Muscle layer of duodenum (tissue), 2 donors: ENCODE measurements around the gene STEAP1B.
"Not testable (repeated sequence)": the region's sequence is repeated elsewhere in the genome, so short reads cannot be mapped to it uniquely, and the experiment has no call there.

Experiments used
- H3K27ac ChIP-seq: one replicate; pipeline ENCODE4 v1.7.0; 2013; ENCODE audit warnings: mild to moderate bottlenecking, low read length
- H3K27me3 ChIP-seq: one replicate; pipeline ENCODE4 v1.7.0; 2013; ENCODE audit warnings: low read depth, mild to moderate bottlenecking, control low read depth, low read length
- H3K36me3 ChIP-seq, 2 donors: one replicate each; pipeline ENCODE4 v1.7.0; 2013; ENCODE audit warnings: low read length in 2 of 2, control low read depth in 1 of 2, mild to moderate bottlenecking in 1 of 2; ENCODE audit not compliant: insufficient read depth in 2 of 2, control insufficient read depth in 1 of 2
- H3K4me1 ChIP-seq, 2 donors: one replicate each; pipeline ENCODE4 v1.7.0; 2013; ENCODE audit warnings: low read length in 2 of 2, mild to moderate bottlenecking in 2 of 2, control low read depth in 1 of 2, moderate library complexity in 1 of 2; ENCODE audit not compliant: insufficient read depth in 2 of 2, control insufficient read depth in 1 of 2
- H3K4me3 ChIP-seq, 2 donors: one replicate each; pipeline ENCODE4 v1.7.0; 2013; ENCODE audit warnings: low read length in 2 of 2, low read depth in 1 of 2, mild to moderate bottlenecking in 1 of 2
- H3K9me3 ChIP-seq, 2 donors: one replicate each; pipeline ENCODE4 v1.7.0; 2013; ENCODE audit warnings: low read length in 2 of 2, control low read depth in 1 of 2, mild to moderate bottlenecking in 1 of 2; ENCODE audit not compliant: control insufficient read depth in 1 of 2
- donor health status: healthy.

The STEAP1B gene

DNA sequence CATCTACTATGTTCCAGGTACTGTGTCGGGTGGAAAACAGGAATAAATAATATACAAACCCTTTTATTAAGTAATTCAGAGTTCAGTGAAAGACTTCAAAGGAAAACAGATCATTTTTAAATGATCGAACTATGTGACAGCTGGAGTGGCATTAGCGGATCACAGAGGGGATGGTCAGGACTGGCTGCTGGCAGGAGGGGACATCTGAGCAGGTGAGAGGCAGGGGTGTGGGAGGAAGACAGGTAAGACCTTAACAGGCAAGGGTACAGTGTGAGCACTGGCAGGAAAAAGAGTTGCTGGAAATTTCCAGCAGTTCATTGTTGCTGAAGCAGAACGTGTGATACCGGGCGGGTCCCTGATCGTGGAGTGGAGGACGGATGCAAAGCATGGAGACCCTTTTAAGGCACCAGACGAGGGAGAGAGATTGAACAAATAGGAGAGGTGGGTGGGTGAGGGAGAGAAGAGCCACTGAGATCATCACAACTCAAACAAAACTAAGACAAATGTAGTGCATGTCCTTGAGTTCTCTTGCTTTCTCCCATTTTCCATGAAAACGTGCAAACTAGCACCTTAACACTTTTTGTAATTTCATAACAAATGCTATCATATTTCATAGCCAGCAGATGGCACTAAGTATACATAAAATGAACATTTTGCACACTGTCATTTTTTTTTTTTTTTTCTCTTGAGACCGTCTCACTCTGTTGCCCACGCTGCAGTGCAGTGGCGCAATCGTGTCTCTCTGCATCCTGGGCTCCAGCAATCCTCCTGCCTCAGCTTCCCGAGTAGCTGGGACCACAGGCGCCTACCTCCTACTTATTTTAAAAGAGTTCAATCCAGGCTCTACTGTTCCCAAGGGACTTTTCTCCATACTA lies 23.7 kb upstream of the STEAP1B start:
- H3K27ac ChIP-seq, H3K4me1 ChIP-seq, H3K27me3 ChIP-seq, H3K4me3 ChIP-seq, H3K36me3 ChIP-seq, H3K9me3 ChIP-seq: not testable (repeated sequence)

DNA sequence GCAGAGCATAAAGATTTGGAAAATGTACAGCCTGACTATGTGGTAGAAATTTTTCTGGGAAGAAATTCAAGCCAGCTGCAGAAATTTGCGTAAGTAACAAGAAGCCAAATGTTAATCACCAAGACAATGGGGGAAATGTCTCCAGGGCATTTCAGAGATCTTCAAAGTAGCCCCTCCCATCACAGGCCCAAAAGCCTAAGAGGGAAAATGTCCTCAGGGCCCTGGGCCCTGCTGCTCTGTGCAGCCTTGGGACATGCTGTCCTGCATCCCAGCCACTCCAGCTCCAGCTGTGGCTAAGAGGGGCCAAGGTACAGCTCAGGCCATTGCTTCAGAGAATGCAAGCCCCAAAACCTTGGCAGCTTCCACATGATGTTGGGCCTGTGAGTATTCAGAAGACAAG lies 19.6 kb upstream of the STEAP1B start:
- not testable (repeated sequence) for H3K27ac ChIP-seq, H3K9me3 ChIP-seq, H3K4me3 ChIP-seq, H3K4me1 ChIP-seq, H3K36me3 ChIP-seq, H3K27me3 ChIP-seq

DNA sequence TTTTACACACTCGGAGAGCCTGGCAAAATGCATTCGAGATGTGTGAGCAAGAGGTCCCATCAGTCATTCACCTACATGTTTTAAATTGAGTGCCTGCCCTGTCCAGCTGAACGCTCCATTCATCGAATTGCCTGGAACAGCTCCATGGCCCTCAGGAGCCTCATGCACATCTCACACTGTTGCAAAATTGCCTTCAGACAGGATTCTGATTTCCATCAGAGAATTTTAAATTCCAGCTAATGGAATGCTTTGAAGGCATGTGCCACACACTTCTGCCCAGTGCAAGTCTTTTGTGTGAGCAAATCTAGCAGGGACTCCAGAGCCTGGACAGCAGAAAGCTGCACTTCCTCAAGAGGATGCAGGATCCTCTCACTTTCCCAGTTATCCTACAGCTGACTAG lies 17.0 kb upstream of the STEAP1B start:
- H3K27me3 ChIP-seq, H3K36me3 ChIP-seq, H3K9me3 ChIP-seq, H3K27ac ChIP-seq, H3K4me1 ChIP-seq, H3K4me3 ChIP-seq: not testable (repeated sequence)

DNA sequence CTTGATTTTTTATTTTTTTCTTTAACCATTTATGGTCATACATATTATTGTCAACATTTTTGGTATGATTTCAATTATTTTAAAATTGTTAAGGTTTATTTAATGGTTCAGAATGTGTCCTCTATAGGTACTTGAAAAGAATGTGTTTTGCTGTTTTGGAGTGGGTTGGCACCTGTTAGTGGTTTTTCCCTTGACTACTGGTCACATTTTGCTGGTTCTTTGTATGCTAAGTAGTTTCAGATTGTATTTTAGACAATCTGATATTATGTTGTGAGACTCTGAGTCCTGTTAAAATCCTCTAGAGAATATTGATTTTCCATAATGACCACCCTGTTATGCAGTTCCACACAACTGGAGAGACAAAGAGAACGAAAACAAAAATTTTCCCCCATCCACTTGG lies 15.0 kb upstream of the STEAP1B start:
- H3K36me3 ChIP-seq, H3K27me3 ChIP-seq, H3K4me1 ChIP-seq, H3K4me3 ChIP-seq, H3K9me3 ChIP-seq, H3K27ac ChIP-seq: not testable (repeated sequence)

DNA sequence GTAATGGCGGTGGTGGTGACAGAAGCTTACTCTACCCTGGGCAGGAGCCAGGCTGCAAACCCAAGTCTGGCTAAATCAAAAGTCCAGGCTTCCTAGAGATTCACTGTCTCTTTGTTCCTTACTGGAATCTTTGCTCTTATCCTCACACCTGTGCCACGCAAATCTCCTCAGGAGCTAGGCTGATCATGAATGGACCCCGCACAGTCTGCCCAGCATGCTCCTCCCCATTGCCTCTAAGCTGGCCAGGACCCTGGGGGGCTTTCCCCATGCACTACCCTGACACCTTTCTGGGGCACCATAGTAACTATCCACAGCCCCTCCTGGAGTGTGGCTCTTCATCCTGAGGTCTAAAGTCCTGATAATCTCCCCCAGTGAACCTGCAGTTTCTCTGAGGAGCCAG lies 7.3 kb upstream of the STEAP1B start:
- not testable (repeated sequence) for H3K4me3 ChIP-seq, H3K27ac ChIP-seq, H3K9me3 ChIP-seq, H3K4me1 ChIP-seq, H3K27me3 ChIP-seq, H3K36me3 ChIP-seq

DNA sequence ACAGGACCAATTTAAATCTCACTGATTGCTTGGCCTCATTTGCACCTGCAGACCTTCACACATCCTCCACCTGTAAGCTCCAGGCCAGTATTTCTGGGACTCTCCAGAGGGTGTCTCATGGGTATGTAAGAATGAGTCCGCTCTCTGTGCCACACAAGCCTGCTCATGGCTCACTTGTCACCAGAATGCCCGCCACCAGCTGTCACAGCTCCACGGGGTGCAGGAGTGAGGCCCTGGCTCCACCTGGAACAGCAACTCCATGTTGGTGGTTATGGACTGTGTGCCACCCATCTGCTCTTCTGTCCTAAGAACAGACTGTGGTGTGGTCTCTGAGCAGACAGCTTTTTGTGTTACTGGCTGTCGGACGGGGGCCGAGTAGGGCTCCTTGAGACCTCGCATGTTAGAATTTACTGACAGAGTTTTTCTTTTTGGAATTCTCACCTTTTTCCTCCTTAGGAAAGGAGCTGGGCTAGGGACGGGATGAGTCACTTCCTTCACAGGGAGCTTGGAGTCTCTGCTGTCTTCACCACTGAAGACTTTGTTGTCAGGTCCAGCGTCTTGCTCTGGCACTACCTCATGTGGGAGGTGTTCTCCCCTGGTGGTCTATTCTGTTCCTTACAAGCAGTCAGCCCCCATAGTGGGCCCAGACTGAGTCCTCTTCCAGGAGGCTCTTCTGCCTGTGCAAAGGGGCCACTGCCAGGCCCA lies 6.5 kb upstream of the STEAP1B start:
- not testable (repeated sequence) for H3K4me1 ChIP-seq, H3K27ac ChIP-seq

DNA sequence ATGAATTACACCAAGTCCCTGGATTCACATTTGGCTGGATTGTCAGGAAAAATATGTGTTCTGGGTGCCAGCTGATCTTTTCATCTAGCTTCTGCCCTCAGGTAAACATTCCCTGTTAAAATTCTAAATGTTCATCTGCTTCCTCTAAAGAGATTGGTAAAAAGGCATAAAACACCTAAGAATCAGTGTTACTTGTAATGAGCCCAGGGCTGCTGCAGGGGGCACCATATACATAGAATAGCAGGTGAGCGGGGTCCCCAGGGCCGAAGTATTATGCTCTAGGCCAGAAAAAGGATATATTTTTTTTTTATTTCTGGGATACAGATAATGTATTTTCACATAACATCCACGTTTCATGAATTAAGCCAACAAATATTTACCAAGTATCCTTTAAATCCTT lies 4.5 kb upstream of the STEAP1B start:
- H3K9me3 ChIP-seq, result not testable (repeated sequence)

More for the DNA sequence above, 6.5 kb upstream of the STEAP1B start:
- not testable (repeated sequence) for H3K4me3 ChIP-seq, H3K9me3 ChIP-seq, H3K27me3 ChIP-seq, H3K36me3 ChIP-seq

DNA sequence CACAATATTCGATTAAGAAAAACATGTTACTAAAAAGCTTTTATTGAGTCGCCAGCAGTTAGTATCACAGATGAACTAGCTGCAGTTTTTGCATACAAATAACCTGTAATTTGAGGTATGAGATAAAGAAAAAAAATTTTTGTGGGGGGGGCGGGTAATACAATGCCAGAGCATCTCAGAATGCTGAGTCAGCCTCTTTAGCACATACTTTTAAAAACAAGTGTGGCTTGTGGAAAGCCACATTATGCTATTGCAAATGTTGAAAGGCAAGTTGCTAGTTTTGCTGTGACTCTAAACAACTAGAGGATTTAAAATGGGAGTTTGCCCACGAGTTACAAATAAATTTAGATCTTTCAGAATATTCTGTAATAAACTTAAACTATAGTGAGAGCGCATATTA lies 2.1 kb upstream of the STEAP1B start:
- H3K4me1 ChIP-seq, H3K4me3 ChIP-seq, H3K9me3 ChIP-seq, H3K27ac ChIP-seq, H3K27me3 ChIP-seq, H3K36me3 ChIP-seq: not testable (repeated sequence)

More for the DNA sequence above, 4.5 kb upstream of the STEAP1B start:
- not testable (repeated sequence) for H3K27me3 ChIP-seq, H3K27ac ChIP-seq, H3K36me3 ChIP-seq, H3K4me1 ChIP-seq, H3K4me3 ChIP-seq

DNA sequence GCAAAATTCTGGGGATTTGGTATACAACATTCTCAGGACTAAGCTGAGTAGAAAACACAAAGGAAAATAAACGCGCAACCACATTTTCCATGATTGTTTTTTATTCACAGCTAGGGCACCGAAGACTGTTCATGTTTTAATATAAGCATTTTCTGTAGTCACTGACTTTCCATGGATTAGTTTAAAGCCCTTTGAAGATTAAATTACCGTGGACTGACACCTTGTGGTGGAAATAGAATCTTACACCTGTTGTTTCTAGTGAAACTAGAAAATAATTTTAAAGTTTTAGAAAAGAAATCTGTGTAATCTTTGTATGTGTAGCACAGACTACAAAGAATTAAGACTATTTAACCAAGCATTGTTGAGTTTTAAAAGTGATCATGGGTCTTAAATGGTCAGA lies 1.3 kb upstream of the STEAP1B start:
- H3K9me3 ChIP-seq, H3K27me3 ChIP-seq, H3K4me1 ChIP-seq, H3K36me3 ChIP-seq, H3K4me3 ChIP-seq, H3K27ac ChIP-seq: not testable (repeated sequence)

DNA sequence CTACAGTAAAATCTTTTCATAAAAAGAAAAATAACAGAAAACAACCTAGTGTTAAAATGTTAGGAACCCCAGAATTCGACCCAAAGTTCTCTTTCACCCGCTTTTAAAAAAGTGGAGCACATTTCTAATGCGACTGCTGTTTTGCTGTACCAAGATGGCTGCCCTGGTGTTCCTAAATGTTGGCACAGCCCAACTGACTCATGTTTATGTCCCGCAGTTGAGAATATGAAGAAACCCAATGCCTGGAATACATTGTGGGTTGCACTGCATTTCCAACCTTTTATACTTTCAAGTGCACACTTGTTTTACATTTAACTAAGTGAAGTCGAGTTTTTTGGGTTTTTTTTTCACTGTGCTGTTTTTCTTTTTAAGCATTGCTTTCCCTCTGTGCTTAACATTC lies 944 bp downstream of the STEAP1B start:
- Histone ChIP-seq H3K4me1 (no peaks in the 10 kb centered on the region), H3K27ac (no peak overlapping the region), H3K36me3 (no peaks in the 10 kb centered on the region), H3K4me3 (no peak overlapping the region), H3K27me3 (no peaks in the 10 kb centered on the region), H3K9me3 (no peaks in the 10 kb centered on the region)

DNA sequence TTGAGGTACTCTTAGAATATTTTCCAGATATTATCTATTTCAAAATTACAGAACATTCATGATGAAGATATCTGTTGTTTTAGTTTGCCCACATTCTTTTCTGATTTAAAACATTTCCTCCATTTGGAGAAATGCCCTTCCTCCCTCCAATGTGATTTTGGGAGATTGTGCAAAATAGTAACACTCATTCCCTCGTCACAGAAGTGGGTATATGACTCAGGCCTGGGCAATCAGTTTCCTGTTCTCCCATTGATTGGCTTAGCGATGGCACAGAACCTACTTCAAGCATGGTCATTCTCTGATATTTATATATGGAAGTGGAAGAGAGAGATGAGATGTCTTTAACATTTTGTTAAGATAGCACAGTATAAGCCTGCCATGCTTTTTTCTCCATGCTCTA lies 3.1 kb downstream of the STEAP1B start:
- H3K4me1 ChIP-seq, H3K27ac ChIP-seq, H3K4me3 ChIP-seq, H3K27me3 ChIP-seq, H3K36me3 ChIP-seq, H3K9me3 ChIP-seq: not testable (repeated sequence)
